IMR-90 (cell line): ENCODE results near the gene SLC15A3. TPM values are rescaled to one million over a fixed set of nuclear protein-coding genes. Genes with fewer than 3 reads are reported as not detected.

Source experiments
- ATAC-seq: fragments of 200-7000 bp; cut with Tn5 transposase; 2 replicates; pipeline ENCODE4 v1.9.1; 2020; ENCODE audit warnings: low read depth, mild to moderate bottlenecking, moderate library complexity
- BruUV-seq: library from RNA; stranded (reverse); fragments of 400-500 nt; replicated peaks from 2 replicates; lab custom pipeline; 2021; lab: Mats Ljungman, UMichigan
- CTCF ChIA-PET: fragments of 300-600 bp; formaldehyde crosslinking; extraction: SDS; loops from one replicate; lab custom pipeline; 2021; ENCODE audit warnings: antibody characterized with exemption; lab: Yijun Ruan, JAX
- POLR2A ChIA-PET: fragments of 300-600 bp; sonication (Branson Sonifier 250); formaldehyde crosslinking; loops from one replicate; lab custom pipeline; 2022; ENCODE audit warnings: antibody characterized with exemption; ENCODE audit not compliant: unreplicated experiment; lab: Charles Lee
- DNase-seq: peaks from one replicate; pipeline ENCODE4 v3.0.0; 2013
- H2AFZ ChIP-seq: replicated peaks from 2 replicates; pipeline ENCODE3; 2013; ENCODE audit warnings: low read length, mild to moderate bottlenecking; ENCODE audit not compliant: poor library complexity
- H2AK5ac ChIP-seq: 2 replicates; pipeline ENCODE4 v1.6.1; 2013; ENCODE audit warnings: low read depth, low read length, inconsistent platforms
- H2AK9ac ChIP-seq: replicated peaks from 2 replicates; pipeline ENCODE3; 2013; ENCODE audit warnings: mild to moderate bottlenecking, low read depth, low read length, moderate library complexity; ENCODE audit not compliant: poor library complexity
- H2BK120ac ChIP-seq: 2 replicates; pipeline ENCODE4 v1.6.1; 2013; ENCODE audit warnings: low read depth, low read length, inconsistent platforms
- H2BK15ac ChIP-seq: 3 replicates; pipeline ENCODE4 v1.6.1; 2013; ENCODE audit warnings: low read depth, low read length, inconsistent platforms
- H2BK20ac ChIP-seq: 2 replicates; pipeline ENCODE4 v1.6.1; 2013; ENCODE audit warnings: low read depth, mild to moderate bottlenecking, inconsistent platforms, low read length, moderate library complexity
- H2BK5ac ChIP-seq: 2 replicates; pipeline ENCODE4 v1.6.1; 2013; ENCODE audit warnings: mild to moderate bottlenecking, low read depth, low read length, inconsistent platforms; ENCODE audit not compliant: poor library complexity, severe bottlenecking
- H3K14ac ChIP-seq: replicated peaks from 2 replicates; pipeline ENCODE4 v1.6.1; 2013; ENCODE audit warnings: low read depth, low read length, inconsistent platforms
- H3K18ac ChIP-seq: 2 replicates; pipeline ENCODE4 v1.6.1; 2013; ENCODE audit warnings: low read depth, low read length, control low read depth
- H3K23ac ChIP-seq: 2 replicates; pipeline ENCODE4 v1.6.1; 2013; ENCODE audit warnings: low read depth, low read length, inconsistent platforms
- H3K27ac ChIP-seq: 2 replicates; pipeline ENCODE4 v1.5.1; 2013; ENCODE audit warnings: mild to moderate bottlenecking, control low read depth, low read length; ENCODE audit not compliant: insufficient read depth
- H3K27me3 ChIP-seq: 2 replicates; pipeline ENCODE4 v1.6.1; 2013; ENCODE audit warnings: low read length; ENCODE audit not compliant: control insufficient read depth, insufficient read depth
- H3K36me3 ChIP-seq: 2 replicates; pipeline ENCODE4 v1.6.1; 2013; ENCODE audit warnings: low read length, mixed read lengths; ENCODE audit not compliant: control insufficient read depth, insufficient read depth
- H3K4ac ChIP-seq: 2 replicates; pipeline ENCODE4 v1.6.1; 2013; ENCODE audit warnings: low read depth, low read length, inconsistent platforms
- H3K4me1 ChIP-seq: 2 replicates; pipeline ENCODE4 v1.6.1; 2013; ENCODE audit warnings: low read length, mixed read lengths; ENCODE audit not compliant: control insufficient read depth, insufficient read depth
- H3K4me2 ChIP-seq: 2 replicates; pipeline ENCODE4 v1.6.1; 2013; ENCODE audit warnings: low read depth, mild to moderate bottlenecking, control low read depth, low read length, moderate library complexity
- H3K4me3 ChIP-seq: 2 replicates; pipeline ENCODE4 v1.5.1; 2013; ENCODE audit warnings: low read depth, mild to moderate bottlenecking, control low read depth, low read length, moderate library complexity; ENCODE audit not compliant: insufficient read depth
- H3K56ac ChIP-seq: 2 replicates; pipeline ENCODE4 v1.6.1; 2013; ENCODE audit warnings: low read length, inconsistent platforms; ENCODE audit not compliant: insufficient read depth; ENCODE audit errors: extremely low read depth
- H3K79me1 ChIP-seq, 2 experiments: 2 replicates each; pipeline ENCODE4 v1.6.1; 2013; ENCODE audit warnings: low read length in 2 of 2, inconsistent platforms in 1 of 2, low read depth in 1 of 2
- H3K9ac ChIP-seq: 2 replicates; pipeline ENCODE4 v1.6.1; 2013; ENCODE audit warnings: low read depth, low read length, control low read depth
- H3K9me1 ChIP-seq: 2 replicates; pipeline ENCODE4 v1.6.1; 2013; ENCODE audit warnings: low read length, inconsistent platforms; ENCODE audit not compliant: insufficient read depth
- H3K9me3 ChIP-seq: 2 replicates; pipeline ENCODE4 v1.6.1; 2013; ENCODE audit warnings: low read length; ENCODE audit not compliant: control insufficient read depth, insufficient read depth
- H4K20me1 ChIP-seq: 2 replicates; pipeline ENCODE4 v1.6.1; 2013; ENCODE audit warnings: low read length, inconsistent platforms; ENCODE audit not compliant: insufficient read depth
- H4K5ac ChIP-seq: 2 replicates; pipeline ENCODE4 v1.6.1; 2013; ENCODE audit warnings: mild to moderate bottlenecking, low read depth, low read length, control low read depth
- H4K8ac ChIP-seq, 2 experiments: 2 replicates each; pipeline ENCODE4 v1.6.1; 2013; ENCODE audit warnings: low read depth in 2 of 2, low read length in 2 of 2, control low read depth in 1 of 2, inconsistent platforms in 1 of 2
- H4K91ac ChIP-seq: 2 replicates; pipeline ENCODE4 v1.6.1; 2013; ENCODE audit warnings: low read depth, low read length, inconsistent platforms; ENCODE audit not compliant: insufficient read depth
- BHLHE40 ChIP-seq: fragments of 150-350 bp; IDR thresholded peaks from 2 replicates; pipeline ENCODE4 v1.6.1; 2016; ENCODE audit warnings: mild to moderate bottlenecking, low read depth, low read length
- CEBPB ChIP-seq: IDR thresholded peaks from 2 replicates; pipeline ENCODE4 v1.6.1; 2012; ENCODE audit warnings: low read depth, low read length, improper control_type of control experiment
- CHD1 ChIP-seq: IDR thresholded peaks from 2 replicates; pipeline ENCODE4 v1.6.1; 2012; ENCODE audit warnings: low read depth, low read length, improper control_type of control experiment
- FOS ChIP-seq: fragments of 150-350 bp; IDR thresholded peaks from 2 replicates; pipeline ENCODE4 v1.6.1; 2016; ENCODE audit warnings: low read depth, low read length
- MAFK ChIP-seq: IDR thresholded peaks from 2 replicates; pipeline ENCODE4 v1.6.1; 2012; ENCODE audit warnings: low read depth, low read length, improper control_type of control experiment
- MAZ ChIP-seq: IDR thresholded peaks from 2 replicates; pipeline ENCODE4 v1.6.1; 2012; ENCODE audit warnings: low read depth, mild to moderate bottlenecking, low read length, improper control_type of control experiment, moderate library complexity, borderline replicate concordance
- POLR2A ChIP-seq: IDR thresholded peaks from 2 replicates; pipeline ENCODE4 v1.6.1; 2012; ENCODE audit warnings: mild to moderate bottlenecking, low read depth, low read length
- RAD21 ChIP-seq: IDR thresholded peaks from 2 replicates; pipeline ENCODE4 v1.6.1; 2012; ENCODE audit warnings: low read length, improper control_type of control experiment
- RCOR1 ChIP-seq: IDR thresholded peaks from 2 replicates; pipeline ENCODE4 v1.6.1; 2012; ENCODE audit warnings: mild to moderate bottlenecking, low read length, improper control_type of control experiment; ENCODE audit not compliant: insufficient replicate concordance
- RFX5 ChIP-seq: IDR thresholded peaks from 2 replicates; pipeline ENCODE4 v1.8.0; 2012; ENCODE audit warnings: low read depth, mild to moderate bottlenecking, low read length, moderate library complexity
- SMC3 ChIP-seq: fragments of 150-350 bp; IDR thresholded peaks from 2 replicates; pipeline ENCODE4 v1.6.1; 2016; ENCODE audit warnings: low read depth, mild to moderate bottlenecking, antibody characterized with exemption, low read length, moderate library complexity
- WGBS, 2 experiments: methylation state at CpG; one replicate each; pipeline versions ENCODE4 v1.1.5 to v1.1.7; 2013; ENCODE audit warnings: missing lambda C conversion rate in 2 of 2; ENCODE audit not compliant: insufficient read length in 1 of 2; ENCODE audit errors: extremely low coverage in 2 of 2; 5-methylcytosine and 5-hydroxymethylcytosine counted together
- dilution Hi-C: fragments of 300-500 bp; cut with HindIII; formaldehyde crosslinking; loops from one replicate; pipeline ENCODE4 v1.14.3; 2018; ENCODE audit warnings: low sequenced_read_pairs; ENCODE audit not compliant: unreplicated experiment
- in situ Hi-C: fragments of 300-500 bp; cut with MboI; formaldehyde crosslinking; loops from 3 replicates; pipeline ENCODE4 v1.14.3; 2019; ENCODE audit warnings: low sequenced_read_pairs, inconsistent platforms, mixed read lengths
- intact Hi-C: fragments of 100-400 bp; cut with micrococcal nuclease; formaldehyde crosslinking; loops from 2 replicates; pipeline ENCODE4 v1.10.0; 2022
- polyA plus RNA-seq, 3 experiments: library from polyadenylated mRNA; depleted of rRNA; stranded (reverse); fragments of >200 nt; gene quantifications; 2 replicates each; pipeline ENCODE4 v1.2.3, GENCODE V29; 2012; ENCODE audit warnings: low replicate concordance in 1 of 3
- total RNA-seq: library from RNA; depleted of rRNA; stranded (reverse); fragments of >200 nt; gene quantifications from 2 replicates; pipeline ENCODE4 v1.2.3, GENCODE V29; 2012
- TF ChIP-seq, protein P1 (sequence below): fragments of 150-350 bp; IDR thresholded peaks from 2 replicates; pipeline ENCODE4 v1.6.1; 2017; ENCODE audit warnings: mild to moderate bottlenecking, antibody characterized with exemption, low read length, low read depth
- TF ChIP-seq, protein P2 (sequence below): fragments of 150-350 bp; IDR thresholded peaks from 2 replicates; pipeline ENCODE4 v1.6.1; 2016; ENCODE audit warnings: low read depth, mild to moderate bottlenecking, low read length, moderate library complexity, borderline replicate concordance
- TF ChIP-seq, protein P3 (sequence below): conservative IDR thresholded peaks from 2 replicates; pipeline ENCODE4 v1.5.1; 2012; ENCODE audit warnings: mild to moderate bottlenecking, low read depth, low read length, improper control_type of control experiment

Gene SLC15A3
- total and polyA plus RNA-seq, 2 of the 4 experiments (the other 2 are of a cell fraction) = 3.2 to 4.4 TPM

DNA sequence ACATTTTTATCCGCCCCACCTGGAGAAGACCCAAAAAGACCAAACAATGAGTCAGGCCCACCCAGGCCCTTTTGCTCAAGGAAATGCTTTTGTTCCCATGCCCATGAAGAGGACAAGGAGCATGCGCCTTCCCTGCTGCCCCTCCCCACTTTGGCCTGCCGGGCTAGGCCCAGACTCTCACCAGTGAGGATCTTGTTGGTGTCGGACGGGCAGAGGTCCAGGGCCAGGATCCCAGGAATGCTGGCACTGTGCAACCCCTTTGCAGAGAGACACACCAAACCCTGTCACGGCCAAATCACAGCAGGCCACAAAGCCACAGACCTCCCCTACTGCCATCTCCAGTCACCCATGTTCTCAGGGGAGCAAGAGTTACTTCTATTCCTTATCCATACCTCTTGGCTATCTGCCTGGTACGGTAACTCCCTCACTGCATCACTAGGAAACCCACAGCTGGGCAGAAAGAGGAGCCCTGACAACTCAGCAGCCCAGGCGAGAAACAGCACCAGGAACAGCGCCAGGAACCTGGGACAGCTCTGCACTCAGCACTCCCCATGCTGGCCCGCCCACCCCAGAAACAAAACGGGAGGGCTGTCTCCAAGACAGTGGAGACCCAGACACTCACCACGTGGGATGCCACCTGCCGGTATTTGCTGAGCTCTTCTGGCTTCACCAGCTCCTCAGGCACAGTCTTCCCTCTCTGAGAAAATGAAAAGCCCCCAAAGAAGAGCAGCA is 51.1 kb downstream of the SLC15A3 start:
- Histone ChIP-seq H3K9me3 (no peaks in the 10 kb centered on the region), H3K4ac (no peak overlapping the region), H3K27ac (no peak overlapping the region), H4K8ac (no peak overlapping the region), H4K20me1 (peaks cover 28% of the 10 kb centered on the region), H3K18ac (no peak overlapping the region), H2BK5ac (no peak overlapping the region), H3K14ac (no peak overlapping the region), H3K27me3 (no peaks in the 10 kb centered on the region), H2AFZ (no peak overlapping the region), H3K23ac (no peak overlapping the region), H3K4me1 (peaks cover 3% of the 10 kb centered on the region; the same call in 1 of the 2 replicates), H2BK120ac (no peak overlapping the region), H3K56ac (no peak overlapping the region), H2AK5ac (no peak overlapping the region), H2BK15ac (no peak overlapping the region), H2BK20ac (no peak overlapping the region), H4K91ac (no peak overlapping the region), H3K4me3 (no peak overlapping the region), H3K9ac (no peak overlapping the region), H4K5ac (no peak overlapping the region), H3K36me3 (peaks cover 56% of the 10 kb centered on the region), H3K9me1 (no peaks in the 10 kb centered on the region), H3K4me2 (no peak overlapping the region), H3K79me1 (peaks cover 9 to 45% of the 10 kb centered on the region in 2 experiments; a peak in 3 of 4 replicates), H2AK9ac (no peak overlapping the region)
- TF ChIP-seq RCOR1 = no peak
- TF ChIP-seq, protein P1, sequence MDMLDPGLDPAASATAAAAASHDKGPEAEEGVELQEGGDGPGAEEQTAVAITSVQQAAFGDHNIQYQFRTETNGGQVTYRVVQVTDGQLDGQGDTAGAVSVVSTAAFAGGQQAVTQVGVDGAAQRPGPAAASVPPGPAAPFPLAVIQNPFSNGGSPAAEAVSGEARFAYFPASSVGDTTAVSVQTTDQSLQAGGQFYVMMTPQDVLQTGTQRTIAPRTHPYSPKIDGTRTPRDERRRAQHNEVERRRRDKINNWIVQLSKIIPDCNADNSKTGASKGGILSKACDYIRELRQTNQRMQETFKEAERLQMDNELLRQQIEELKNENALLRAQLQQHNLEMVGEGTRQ = no peak
- no peak for TF ChIP-seq MAFK
- no peak for TF ChIP-seq BHLHE40
- no peak for TF ChIP-seq RFX5
- TF ChIP-seq, protein P2, sequence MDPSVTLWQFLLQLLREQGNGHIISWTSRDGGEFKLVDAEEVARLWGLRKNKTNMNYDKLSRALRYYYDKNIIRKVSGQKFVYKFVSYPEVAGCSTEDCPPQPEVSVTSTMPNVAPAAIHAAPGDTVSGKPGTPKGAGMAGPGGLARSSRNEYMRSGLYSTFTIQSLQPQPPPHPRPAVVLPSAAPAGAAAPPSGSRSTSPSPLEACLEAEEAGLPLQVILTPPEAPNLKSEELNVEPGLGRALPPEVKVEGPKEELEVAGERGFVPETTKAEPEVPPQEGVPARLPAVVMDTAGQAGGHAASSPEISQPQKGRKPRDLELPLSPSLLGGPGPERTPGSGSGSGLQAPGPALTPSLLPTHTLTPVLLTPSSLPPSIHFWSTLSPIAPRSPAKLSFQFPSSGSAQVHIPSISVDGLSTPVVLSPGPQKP = no peak
- no peak for TF ChIP-seq RAD21
- TF ChIP-seq CEBPB = no peak
- no peak for TF ChIP-seq MAZ
- no peak for TF ChIP-seq FOS
- no peak for TF ChIP-seq POLR2A
- TF ChIP-seq CHD1 = no peak
- TF ChIP-seq SMC3 = no peak
- TF ChIP-seq, protein P3, sequence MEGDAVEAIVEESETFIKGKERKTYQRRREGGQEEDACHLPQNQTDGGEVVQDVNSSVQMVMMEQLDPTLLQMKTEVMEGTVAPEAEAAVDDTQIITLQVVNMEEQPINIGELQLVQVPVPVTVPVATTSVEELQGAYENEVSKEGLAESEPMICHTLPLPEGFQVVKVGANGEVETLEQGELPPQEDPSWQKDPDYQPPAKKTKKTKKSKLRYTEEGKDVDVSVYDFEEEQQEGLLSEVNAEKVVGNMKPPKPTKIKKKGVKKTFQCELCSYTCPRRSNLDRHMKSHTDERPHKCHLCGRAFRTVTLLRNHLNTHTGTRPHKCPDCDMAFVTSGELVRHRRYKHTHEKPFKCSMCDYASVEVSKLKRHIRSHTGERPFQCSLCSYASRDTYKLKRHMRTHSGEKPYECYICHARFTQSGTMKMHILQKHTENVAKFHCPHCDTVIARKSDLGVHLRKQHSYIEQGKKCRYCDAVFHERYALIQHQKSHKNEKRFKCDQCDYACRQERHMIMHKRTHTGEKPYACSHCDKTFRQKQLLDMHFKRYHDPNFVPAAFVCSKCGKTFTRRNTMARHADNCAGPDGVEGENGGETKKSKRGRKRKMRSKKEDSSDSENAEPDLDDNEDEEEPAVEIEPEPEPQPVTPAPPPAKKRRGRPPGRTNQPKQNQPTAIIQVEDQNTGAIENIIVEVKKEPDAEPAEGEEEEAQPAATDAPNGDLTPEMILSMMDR = no peak
- no peak for DNase-seq
- BruUV-seq = no TSS peak
- dilution Hi-C loops (no loop called here), intact Hi-C loops (no loop called here), in situ Hi-C loops (loop anchor here (25.0 kb wide), 1 partner anchor 1314 kb away; no protein-coding TSS in a partner anchor)
- CTCF ChIA-PET = interaction anchor here (0.6 to 1.7 kb wide), 2 partner anchors 46 to 70 kb away, joined by 3 to 24 read pairs; no protein-coding TSS in a partner anchor
- WGBS, 2 experiments = 100% methylated on average over 1 of the region's 13 CpGs; no CpG with 5 or more reads in 1 of the 2 experiments
- ATAC-seq = no peak
- POLR2A ChIA-PET = no interaction called here
